H1 (cell line): ENCODE data around the gene RAD51B. TPM values are rescaled to one million over a fixed set of nuclear protein-coding genes. Genes with fewer than 3 reads are reported as not detected.

Experiments used
- CTCF ChIA-PET: fragments of 300-600 bp; sonication (Branson Sonifier 250); formaldehyde crosslinking; loops from one replicate; lab custom pipeline; 2021; ENCODE audit not compliant: partially characterized antibody; lab: Charles Lee
- POLR2A ChIA-PET: fragments of 300-600 bp; sonication (Branson Sonifier 250); formaldehyde crosslinking; loops from one replicate; lab custom pipeline; 2021; ENCODE audit warnings: inconsistent platforms; ENCODE audit not compliant: partially characterized antibody; lab: Charles Lee
- DNase-seq, 2 experiments: peaks; one replicate each; pipeline versions ENCODE4 v3.0.0 to v3.0.0-alpha.2; 2010 to 2022; ENCODE audit warnings: low spot score in 2 of 2, low read depth in 1 of 2, mixed read lengths in 1 of 2
- FAIRE-seq: peaks from 2 replicates; lab custom pipeline; 2011; peaks lifted over from hg19 to GRCh38; lab: Jason Lieb, UNC
- H2AFZ ChIP-seq: 2 replicates; pipeline ENCODE4 v1.8.1; 2012; ENCODE audit warnings: low read length, inconsistent platforms
- H2AK5ac ChIP-seq: 2 replicates; pipeline ENCODE4 v1.6.1; 2013; ENCODE audit warnings: low read depth, low read length
- H2BK120ac ChIP-seq: replicated peaks from 2 replicates; pipeline ENCODE3; 2013; ENCODE audit warnings: low read depth, low read length, inconsistent platforms
- H2BK12ac ChIP-seq: 2 replicates; pipeline ENCODE4 v1.6.1; 2013; ENCODE audit warnings: low read depth, low read length
- H2BK15ac ChIP-seq: 2 replicates; pipeline ENCODE4 v1.6.1; 2013; ENCODE audit warnings: low read length
- H2BK20ac ChIP-seq: 2 replicates; pipeline ENCODE4 v1.6.1; 2013; ENCODE audit warnings: low read length
- H2BK5ac ChIP-seq: 2 replicates; pipeline ENCODE4 v1.6.1; 2013; ENCODE audit warnings: low read depth, low read length
- H3K14ac ChIP-seq: 2 replicates; pipeline ENCODE4 v1.6.1; 2013; ENCODE audit warnings: inconsistent platforms; ENCODE audit not compliant: insufficient read length
- H3K18ac ChIP-seq: 2 replicates; pipeline ENCODE4 v1.6.1; 2013; ENCODE audit warnings: low read length; ENCODE audit errors: extremely low read depth
- H3K23ac ChIP-seq: 2 replicates; pipeline ENCODE4 v1.6.1; 2013; ENCODE audit warnings: inconsistent platforms; ENCODE audit not compliant: insufficient read length
- H3K23me2 ChIP-seq: 2 replicates; pipeline ENCODE4 v1.6.1; 2013; ENCODE audit warnings: low read depth, low read length
- H3K27ac ChIP-seq: 2 replicates; pipeline ENCODE4 v1.6.1; 2011; ENCODE audit warnings: low read depth, low read length, inconsistent platforms
- H3K27me3 ChIP-seq, 4 experiments: replicated peaks in 1 of 4; 1 replicate in 1 of 4; 2 replicates in 3 of 4; pipeline versions ENCODE4 v1.6.1 to v1.8.1; 2011 to 2013; ENCODE audit warnings: low read length in 3 of 4, mild to moderate bottlenecking in 3 of 4, inconsistent platforms in 2 of 4, mixed read lengths in 2 of 4, moderate library complexity in 1 of 4; ENCODE audit not compliant: control insufficient read depth in 3 of 4, insufficient read depth in 3 of 4; ENCODE audit errors: extremely low read depth in 1 of 4
- H3K36me3 ChIP-seq, 4 experiments: 2 replicates each; pipeline versions ENCODE4 v1.6.1 to v1.8.1; 2011 to 2013; ENCODE audit warnings: mild to moderate bottlenecking in 4 of 4, low read length in 3 of 4, moderate library complexity in 2 of 4, control low read depth in 1 of 4, inconsistent platforms in 1 of 4; ENCODE audit not compliant: insufficient read depth in 4 of 4, control insufficient read depth in 2 of 4
- H3K4ac ChIP-seq: replicated peaks from 2 replicates; pipeline ENCODE3; 2013; ENCODE audit warnings: low read length, low read depth, mixed read lengths, inconsistent platforms; ENCODE audit not compliant: insufficient read length
- H3K4me1 ChIP-seq, 4 experiments: replicated peaks in 1 of 4; 1 replicate in 1 of 4; 2 replicates in 3 of 4; pipeline versions ENCODE4 v1.6.1 to v1.8.1; 2011 to 2013; ENCODE audit warnings: low read length in 3 of 4, inconsistent platforms in 2 of 4, mixed read lengths in 1 of 4; ENCODE audit not compliant: insufficient read depth in 4 of 4, control insufficient read depth in 3 of 4
- H3K4me2 ChIP-seq, 2 experiments: 2 replicates each; pipeline versions ENCODE4 v1.6.1 to v1.8.1; 2011 to 2013; ENCODE audit warnings: low read depth in 2 of 2, low read length in 2 of 2, control low read depth in 1 of 2, inconsistent platforms in 1 of 2, mild to moderate bottlenecking in 1 of 2; ENCODE audit not compliant: insufficient read depth in 1 of 2
- H3K4me3 ChIP-seq, 4 experiments: fragments of 200-600, 300-600 bp in 1 of 4; sonication (generic), shearing (Covaris generic), sonication (Bioruptor Twin) in 1 of 4; 2 replicates each; pipeline versions ENCODE4 v1.5.1 to v1.8.1; 2011 to 2016; ENCODE audit warnings: low read length in 4 of 4, low read depth in 3 of 4, control low read depth in 2 of 4, inconsistent platforms in 2 of 4, mild to moderate bottlenecking in 2 of 4, mixed read lengths in 1 of 4, moderate library complexity in 1 of 4; ENCODE audit not compliant: insufficient read depth in 2 of 4; ENCODE audit errors: extremely low read depth in 1 of 4
- H3K56ac ChIP-seq: replicated peaks from 2 replicates; pipeline ENCODE3; 2013; ENCODE audit warnings: low read depth, mild to moderate bottlenecking, mixed read lengths, low read length, inconsistent platforms; ENCODE audit not compliant: insufficient read length
- H3K79me1 ChIP-seq: 2 replicates; pipeline ENCODE4 v1.6.1; 2013; ENCODE audit warnings: low read depth, low read length, control low read depth
- H3K79me2 ChIP-seq, 2 experiments: 2 replicates each; pipeline versions ENCODE4 v1.6.1 to v1.8.1; 2012 to 2013; ENCODE audit warnings: low read length in 2 of 2, mild to moderate bottlenecking in 2 of 2, inconsistent platforms in 1 of 2; ENCODE audit not compliant: insufficient read depth in 2 of 2, control insufficient read depth in 1 of 2
- H3K9ac ChIP-seq, 4 experiments: replicated peaks in 1 of 4; 1 replicate in 1 of 4; 2 replicates in 3 of 4; pipeline versions ENCODE4 v1.6.1 to v1.8.1; 2011 to 2013; ENCODE audit warnings: low read depth in 3 of 4, low read length in 3 of 4, control low read depth in 2 of 4, mild to moderate bottlenecking in 2 of 4, moderate library complexity in 2 of 4, inconsistent platforms in 1 of 4; ENCODE audit errors: extremely low read depth in 1 of 4
- H3K9me3 ChIP-seq, 2 experiments: 2 replicates each; pipeline versions ENCODE4 v1.6.1 to v1.8.1; 2012 to 2013; ENCODE audit warnings: mild to moderate bottlenecking in 2 of 2, moderate library complexity in 2 of 2, control low read depth in 1 of 2, inconsistent platforms in 1 of 2, low read depth in 1 of 2, low read length in 1 of 2, mixed read lengths in 1 of 2; ENCODE audit not compliant: insufficient read depth in 2 of 2
- H4K20me1 ChIP-seq, 2 experiments: replicated peaks in 1 of 2; 2 replicates each; pipeline versions ENCODE3 to v1.8.1; 2011 to 2013; ENCODE audit warnings: inconsistent platforms in 2 of 2, low read length in 2 of 2, mild to moderate bottlenecking in 1 of 2; ENCODE audit not compliant: insufficient read depth in 2 of 2, control insufficient read depth in 1 of 2
- H4K5ac ChIP-seq: 2 replicates; pipeline ENCODE4 v1.6.1; 2013; ENCODE audit warnings: low read length, low read depth, mixed read lengths, inconsistent platforms; ENCODE audit not compliant: insufficient read length
- H4K8ac ChIP-seq: 2 replicates; pipeline ENCODE4 v1.8.0; 2013; ENCODE audit warnings: mild to moderate bottlenecking, moderate library complexity, low read length, inconsistent platforms; ENCODE audit not compliant: insufficient read depth; ENCODE audit errors: extremely low read depth
- H4K91ac ChIP-seq: replicated peaks from 2 replicates; pipeline ENCODE3; 2013; ENCODE audit warnings: low read length, mixed read lengths, inconsistent platforms; ENCODE audit not compliant: insufficient read length
- CBX8 ChIP-seq: fragments of 300-800, 300-1000 bp; sonication (generic); IDR thresholded peaks from 2 replicates; pipeline ENCODE4 v1.7.1; 2016; ENCODE audit warnings: low read depth, low read length, borderline replicate concordance
- CEBPB ChIP-seq: IDR thresholded peaks from 2 replicates; pipeline ENCODE4 v1.6.1; 2012; ENCODE audit warnings: low read depth, low read length
- JUND ChIP-seq: IDR thresholded peaks from 2 replicates; pipeline ENCODE4 v1.6.1; 2011; ENCODE audit warnings: mild to moderate bottlenecking, improper control_type of control experiment, low read length
- KDM4A ChIP-seq: IDR thresholded peaks from one replicate; pipeline ENCODE4 v1.7.1; 2012; ENCODE audit warnings: low read depth, mild to moderate bottlenecking, moderate library complexity, low read length, inconsistent platforms; ENCODE audit not compliant: severe bottlenecking
- MAFK ChIP-seq: IDR thresholded peaks from 2 replicates; pipeline ENCODE4 v1.6.1; 2012; ENCODE audit warnings: low read depth, mild to moderate bottlenecking, improper control_type of control experiment, low read length
- NANOG ChIP-seq: IDR thresholded peaks from 2 replicates; pipeline ENCODE4 v1.6.1; 2011; ENCODE audit warnings: low read length, low read depth, mild to moderate bottlenecking, inconsistent platforms; ENCODE audit not compliant: insufficient read depth, poor library complexity, severe bottlenecking
- POLR2A ChIP-seq, 2 experiments: IDR thresholded peaks; 1 replicate in 1 of 2; 2 replicates in 1 of 2; pipeline ENCODE4 v1.6.1; 2011; ENCODE audit warnings: low read depth in 2 of 2, low read length in 2 of 2, mild to moderate bottlenecking in 2 of 2; ENCODE audit errors: control extremely low read depth in 1 of 2
- RBBP5 ChIP-seq: IDR thresholded peaks from 2 replicates; pipeline ENCODE4 v1.7.1; 2012; ENCODE audit warnings: low read depth, mild to moderate bottlenecking, inconsistent platforms, low read length, moderate library complexity, borderline replicate concordance
- SIN3A ChIP-seq, 2 experiments: IDR thresholded peaks in 1 of 2; conservative IDR thresholded peaks in 1 of 2; 2 replicates each; pipeline ENCODE4 v1.6.1; 2011 to 2012; ENCODE audit warnings: low read length in 2 of 2, improper control_type of control experiment in 1 of 2, low read depth in 1 of 2, mild to moderate bottlenecking in 1 of 2
- SP1 ChIP-seq: IDR thresholded peaks from 2 replicates; pipeline ENCODE4 v1.6.1; 2011; ENCODE audit warnings: low read depth, low read length
- SP4 ChIP-seq: IDR thresholded peaks from 2 replicates; pipeline ENCODE4 v1.6.1; 2012; ENCODE audit warnings: low read length, inconsistent platforms
- SRF ChIP-seq: IDR thresholded peaks from 2 replicates; pipeline ENCODE4 v1.6.1; 2011; ENCODE audit warnings: mild to moderate bottlenecking, low read depth, low read length, moderate library complexity
- TAF7 ChIP-seq: optimal IDR thresholded peaks from 2 replicates; pipeline ENCODE3; 2011; ENCODE audit warnings: low read depth, mild to moderate bottlenecking, inconsistent platforms, low read length, moderate library complexity, borderline replicate concordance
- TBP ChIP-seq: IDR thresholded peaks from 2 replicates; pipeline ENCODE4 v1.6.1; 2011; ENCODE audit warnings: low read depth, low read length, improper control_type of control experiment
- WGBS, 2 experiments: shearing (Covaris generic) in 1 of 2; methylation state at CpG; one replicate each; pipeline versions ENCODE4 v1.1.6 to v1.1.7; 2013 to 2015; ENCODE audit warnings: low lambda C conversion rate in 2 of 2, mixed read lengths in 2 of 2, inconsistent platforms in 1 of 2, low coverage in 1 of 2, missing lambda C conversion rate in 1 of 2; ENCODE audit not compliant: insufficient replicate concordance in 2 of 2, insufficient coverage in 1 of 2, insufficient read length in 1 of 2; ENCODE audit errors: extremely low coverage in 1 of 2, missing lambda C conversion rate in 1 of 2; 5-methylcytosine and 5-hydroxymethylcytosine counted together
- polyA plus RNA-seq, 7 experiments: library from polyadenylated mRNA; depleted of rRNA in 3 of 7; stranded (reverse) in 5 of 7; unstranded in 2 of 7; fragments of >200 nt in 5 of 7; fragments of 200-250 nt in 2 of 7; gene quantifications; 1 replicate in 5 of 7; 2 replicates in 1 of 7; 4 replicates in 1 of 7; pipeline versions ENCODE4 v1.2.1 to v1.2.3, GENCODE V29; 2011 to 2013; ENCODE audit warnings: missing spikeins in 2 of 7, mixed read lengths in 2 of 7
- total RNA-seq: library from RNA; stranded (reverse); fragmentation: NEBNext Ultra II Directional; extraction: Animal tissue kit (Norgen Biotek cat#: 25700); gene quantifications from 2 replicates; pipeline ENCODE4 v1.2.1, GENCODE V29; 2021

RAD51B gene
- total and polyA plus RNA-seq, 2 of the 8 experiments (the other 6 are each of a cell fraction or from before 2014, with no cell fraction given) = 3.9 to 14.9 TPM

DNA sequence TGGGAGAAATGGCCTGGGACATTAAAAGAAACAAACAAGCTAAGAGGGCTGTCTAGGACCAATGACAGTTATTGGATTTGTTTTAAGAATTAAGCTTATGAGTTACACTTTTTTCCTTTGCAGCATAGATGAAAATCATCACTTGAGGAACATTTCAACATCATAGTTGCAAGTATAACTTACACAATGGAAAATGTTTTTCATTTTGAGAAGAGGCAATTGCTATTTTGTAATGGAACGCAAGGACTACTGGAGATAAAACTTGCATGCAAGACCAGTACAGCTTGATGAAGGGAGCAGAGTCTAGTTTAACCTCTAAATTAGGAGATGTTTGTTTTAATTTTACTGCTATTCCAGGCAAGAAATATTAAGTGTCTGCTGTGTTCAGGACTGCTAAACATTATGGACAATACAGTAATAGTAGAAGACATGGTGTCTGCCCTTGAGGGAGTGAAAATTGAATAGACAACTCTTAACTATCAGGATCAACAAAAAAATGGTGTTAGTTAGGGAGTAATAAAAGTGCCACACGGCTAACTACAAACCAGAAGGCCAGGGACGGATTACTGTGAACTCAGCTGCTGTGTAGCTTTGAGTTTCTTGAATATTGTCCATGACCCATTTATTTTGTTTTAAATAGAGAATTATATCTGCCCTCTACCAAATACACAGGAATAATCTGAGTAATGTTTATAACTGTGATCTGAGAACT is 374.5 kb downstream of the RAD51B start:
- Histone ChIP-seq H3K79me1 (no peaks in the 10 kb centered on the region), H3K18ac (no peak overlapping the region), H2AK5ac (no peak overlapping the region), H3K4me2 (no peak overlapping the region), H3K9ac (no peak overlapping the region), H2AFZ (no peak overlapping the region), H4K8ac (no peak overlapping the region), H2BK5ac (no peak overlapping the region), H3K4me1 (peaks cover 0 to 8% (median 5%) of the 10 kb centered on the region in 4 experiments; a peak in 4 of 7 replicates), H3K27me3 (no peaks in the 10 kb centered on the region), H3K56ac (no peak overlapping the region), H3K14ac (no peak overlapping the region), H3K36me3 (no peaks in the 10 kb centered on the region), H3K23ac (no peak overlapping the region), H4K5ac (no peak overlapping the region), H3K27ac (no peak overlapping the region), H4K20me1 (no peaks in the 10 kb centered on the region), H2BK15ac (no peak overlapping the region), H3K23me2 (no peaks in the 10 kb centered on the region), H2BK20ac (no peak overlapping the region), H3K9me3 (no peaks in the 10 kb centered on the region), H3K4ac (no peak overlapping the region), H2BK12ac (no peak overlapping the region), H3K4me3 (no peak overlapping the region), H3K79me2 (no peaks in the 10 kb centered on the region), H2BK120ac (no peak overlapping the region), H4K91ac (no peak overlapping the region)
- DNase-seq = no peak
- ChIA-PET CTCF (no interaction called here), POLR2A (interaction anchor here (0.5 to 0.9 kb wide), 2 partner anchors 15 to 49 kb away, joined by 3 read pairs; no protein-coding TSS in a partner anchor)
- no peak for FAIRE-seq
- WGBS, 2 experiments = 88% methylated on average over 3 of the region's 3 CpGs; no CpG with 5 or more reads in 1 of the 2 experiments
- TF ChIP-seq POLR2A (IDR thresholded peaks at IDR 0.05; ENCODE audit: control extremely low read depth in 1 of 2, low read depth in 2 of 2, low read length in 2 of 2) (no peak), CBX8 (no peak), SRF (no peak), SP1 (no peak), RBBP5 (no peak), SP4 (no peak), JUND (no peak), SIN3A (conservative IDR thresholded peaks at IDR 0.05 in 1 of 2, IDR thresholded peaks at IDR 0.05 in 1 of 2; ENCODE audit: low read depth in 1 of 2, low read length in 2 of 2) (no peak), NANOG (no peak), TAF7 (no peak), MAFK (no peak), TBP (no peak), CEBPB (no peak), KDM4A (no peak)
